HG02981 (cell line): ENCODE measurements around the gene TNP2.

Source experiments
- ATAC-seq: cut with Tn5 transposase; IDR thresholded peaks from one replicate; pipeline ENCODE4 v1.9.1; 2021; ENCODE audit warnings: mild to moderate bottlenecking, moderate library complexity; ENCODE audit not compliant: unreplicated experiment

The TNP2 gene

GRCh38 chr16:11258553-11259492 is 10.3 kb downstream of the TNP2 start:
- ATAC-seq: no peak

- ATAC-seq: no peak
These were observed 11.8 kb downstream of the TNP2 start for GRCh38 chr16:11257131-11257938.

- no peak for ATAC-seq
These were observed 12.4 kb downstream of the TNP2 start for GRCh38 chr16:11256661-11257130.

GRCh38 chr16:11255737-11256660 is 13.1 kb downstream of the TNP2 start, which contains the start of gene SOCS1:
SOCS1 (minus strand) TSS chr16:11256204; CDS start chr16:11255478, 726 bp downstream.
- peak; percentile 49 for ATAC-seq

GRCh38 chr16:11254913-11255736 is 14.0 kb downstream of the TNP2 start:
- ATAC-seq: no peak

- no peak for ATAC-seq
These were observed 14.9 kb downstream of the TNP2 start for GRCh38 chr16:11253995-11254912.

- ATAC-seq: no peak
These were observed 15.8 kb downstream of the TNP2 start for GRCh38 chr16:11253009-11253994.

- ATAC-seq: no peak
These were observed 16.6 kb downstream of the TNP2 start for GRCh38 chr16:11252482-11252931.

- ATAC-seq: no peak
These were observed 17.3 kb downstream of the TNP2 start for GRCh38 chr16:11251525-11252481.

- no peak for ATAC-seq
These were observed 18.2 kb downstream of the TNP2 start for GRCh38 chr16:11250786-11251524.

GRCh38 chr16:11250091-11250785 is 18.9 kb downstream of the TNP2 start:
- no peak for ATAC-seq

- no peak for ATAC-seq
These were observed 19.7 kb downstream of the TNP2 start for GRCh38 chr16:11249233-11250061.

- no peak for ATAC-seq
These were observed 21.0 kb downstream of the TNP2 start for GRCh38 chr16:11248133-11248532.

GRCh38 chr16:11245988-11246387 is 23.1 kb downstream of the TNP2 start:
- ATAC-seq: no peak
